ENCODE results near the gene ZNF699.
"Not testable (repeated sequence)": the region's sequence is repeated elsewhere in the genome, so short reads cannot be mapped to it uniquely, and the experiment has no call there.

Gene ZNF699

GRCh38 chr19:9283485-9283884, 26.2 kb downstream of the ZNF699 start:
- not testable (repeated sequence) for DNase-seq

- no peak for DNase-seq
Measured at GRCh38 chr19:9251236-9251635, 58.4 kb downstream of the ZNF699 start.

- no peak for DNase-seq
Measured at GRCh38 chr19:9250630-9251029, 59.0 kb downstream of the ZNF699 start, which contains the start of gene OR7E24. Gene OR7E24 (plus strand): TSS chr19:9250930. CDS start chr19:9251044, 114 bp downstream.

Measured in NCI-H187 (cell line).